IMR-90 (cell line): ENCODE data around the gene FANCE.

ENCODE experiments used
- RAD21 ChIP-seq: IDR thresholded peaks from 2 replicates; pipeline ENCODE4 v1.6.1; 2012; ENCODE audit warnings: low read length, improper control_type of control experiment
- RCOR1 ChIP-seq: IDR thresholded peaks from 2 replicates; pipeline ENCODE4 v1.6.1; 2012; ENCODE audit warnings: mild to moderate bottlenecking, low read length, improper control_type of control experiment; ENCODE audit not compliant: insufficient replicate concordance
- SMC3 ChIP-seq: fragments of 150-350 bp; IDR thresholded peaks from 2 replicates; pipeline ENCODE4 v1.6.1; 2016; ENCODE audit warnings: low read depth, mild to moderate bottlenecking, antibody characterized with exemption, low read length, moderate library complexity
- USF2 ChIP-seq: fragments of 150-350 bp; IDR thresholded peaks from 2 replicates; pipeline ENCODE4 v1.6.1; 2017; ENCODE audit warnings: mild to moderate bottlenecking, antibody characterized with exemption, low read length, low read depth
- TF ChIP-seq, protein P1 (sequence below): conservative IDR thresholded peaks from 2 replicates; pipeline ENCODE4 v1.5.1; 2012; ENCODE audit warnings: mild to moderate bottlenecking, low read depth, low read length, improper control_type of control experiment

- TF ChIP-seq, protein P1, sequence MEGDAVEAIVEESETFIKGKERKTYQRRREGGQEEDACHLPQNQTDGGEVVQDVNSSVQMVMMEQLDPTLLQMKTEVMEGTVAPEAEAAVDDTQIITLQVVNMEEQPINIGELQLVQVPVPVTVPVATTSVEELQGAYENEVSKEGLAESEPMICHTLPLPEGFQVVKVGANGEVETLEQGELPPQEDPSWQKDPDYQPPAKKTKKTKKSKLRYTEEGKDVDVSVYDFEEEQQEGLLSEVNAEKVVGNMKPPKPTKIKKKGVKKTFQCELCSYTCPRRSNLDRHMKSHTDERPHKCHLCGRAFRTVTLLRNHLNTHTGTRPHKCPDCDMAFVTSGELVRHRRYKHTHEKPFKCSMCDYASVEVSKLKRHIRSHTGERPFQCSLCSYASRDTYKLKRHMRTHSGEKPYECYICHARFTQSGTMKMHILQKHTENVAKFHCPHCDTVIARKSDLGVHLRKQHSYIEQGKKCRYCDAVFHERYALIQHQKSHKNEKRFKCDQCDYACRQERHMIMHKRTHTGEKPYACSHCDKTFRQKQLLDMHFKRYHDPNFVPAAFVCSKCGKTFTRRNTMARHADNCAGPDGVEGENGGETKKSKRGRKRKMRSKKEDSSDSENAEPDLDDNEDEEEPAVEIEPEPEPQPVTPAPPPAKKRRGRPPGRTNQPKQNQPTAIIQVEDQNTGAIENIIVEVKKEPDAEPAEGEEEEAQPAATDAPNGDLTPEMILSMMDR, result no peak
- TF ChIP-seq USF2 (no peak), SMC3 (no peak), RAD21 (no peak), RCOR1 (no peak)
Measured at GRCh38 chr6:35489066-35489465, 36.9 kb downstream of the FANCE start.
